Hepatocyte (in vitro differentiated cells): ENCODE results near the gene ULBP2.

Experiments used
- CTCF ChIP-seq: fragments of 200-600 bp; sonication (generic); IDR thresholded peaks from 2 replicates; pipeline ENCODE4 v1.5.1; 2016; ENCODE audit warnings: antibody characterized with exemption, mild to moderate bottlenecking; ENCODE audit not compliant: poor library complexity
- EZH2phosphoT487 ChIP-seq: fragments of 200-600 bp; sonication (generic); IDR thresholded peaks from one replicate; pipeline ENCODE4 v1.6.1; 2018; ENCODE audit warnings: antibody characterized with exemption, mild to moderate bottlenecking, low read depth, moderate library complexity; ENCODE audit not compliant: unreplicated experiment, severe bottlenecking

- TF ChIP-seq CTCF (no peak), EZH2phosphoT487 (no peak)
Measured at GRCh38 chr6:149933461-149933860, 8.4 kb upstream of the ULBP2 start.
